ENCODE measurements around the gene ARRDC3.

DNA sequence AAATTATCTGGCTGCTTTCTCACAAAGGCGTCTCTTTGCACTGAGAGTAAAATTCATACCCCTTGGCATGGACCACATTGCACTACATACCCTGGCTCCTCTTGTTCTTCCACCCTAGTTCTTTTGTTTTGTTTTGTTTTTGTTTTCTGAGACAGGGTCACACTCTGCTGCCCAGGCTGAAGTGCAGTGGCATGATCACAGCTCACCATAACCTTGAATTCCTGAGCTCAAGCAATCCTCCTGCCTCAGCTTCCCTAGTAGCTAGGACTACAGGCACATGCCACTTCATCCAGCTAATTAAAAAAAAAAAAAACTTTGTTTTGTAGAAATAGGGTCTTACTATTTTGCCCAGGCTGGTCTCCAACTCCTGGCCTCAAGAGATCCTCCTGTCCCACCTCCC, 51.4 kb downstream of the ARRDC3 start:
- TF ChIP-seq, protein P1, sequence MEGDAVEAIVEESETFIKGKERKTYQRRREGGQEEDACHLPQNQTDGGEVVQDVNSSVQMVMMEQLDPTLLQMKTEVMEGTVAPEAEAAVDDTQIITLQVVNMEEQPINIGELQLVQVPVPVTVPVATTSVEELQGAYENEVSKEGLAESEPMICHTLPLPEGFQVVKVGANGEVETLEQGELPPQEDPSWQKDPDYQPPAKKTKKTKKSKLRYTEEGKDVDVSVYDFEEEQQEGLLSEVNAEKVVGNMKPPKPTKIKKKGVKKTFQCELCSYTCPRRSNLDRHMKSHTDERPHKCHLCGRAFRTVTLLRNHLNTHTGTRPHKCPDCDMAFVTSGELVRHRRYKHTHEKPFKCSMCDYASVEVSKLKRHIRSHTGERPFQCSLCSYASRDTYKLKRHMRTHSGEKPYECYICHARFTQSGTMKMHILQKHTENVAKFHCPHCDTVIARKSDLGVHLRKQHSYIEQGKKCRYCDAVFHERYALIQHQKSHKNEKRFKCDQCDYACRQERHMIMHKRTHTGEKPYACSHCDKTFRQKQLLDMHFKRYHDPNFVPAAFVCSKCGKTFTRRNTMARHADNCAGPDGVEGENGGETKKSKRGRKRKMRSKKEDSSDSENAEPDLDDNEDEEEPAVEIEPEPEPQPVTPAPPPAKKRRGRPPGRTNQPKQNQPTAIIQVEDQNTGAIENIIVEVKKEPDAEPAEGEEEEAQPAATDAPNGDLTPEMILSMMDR (IDR thresholded peaks at IDR 0.05): no peak
- TF ChIP-seq POLR2A (IDR thresholded peaks at IDR 0.05): no peak

Data from heart left ventricle (tissue), 13 donors.